ENCODE measurements around the gene FBP1. TPM values are rescaled to one million over a fixed set of nuclear protein-coding genes. Genes with fewer than 3 reads are reported as not detected.
"Not testable (repeated sequence)": the region's sequence is repeated elsewhere in the genome, so short reads cannot be mapped to it uniquely, and the experiment has no call there.

The FBP1 gene
- total and polyA plus RNA-seq, 7 experiments from 2014 or later: 0.15 to 26.1 (median 10.8) TPM

DNA sequence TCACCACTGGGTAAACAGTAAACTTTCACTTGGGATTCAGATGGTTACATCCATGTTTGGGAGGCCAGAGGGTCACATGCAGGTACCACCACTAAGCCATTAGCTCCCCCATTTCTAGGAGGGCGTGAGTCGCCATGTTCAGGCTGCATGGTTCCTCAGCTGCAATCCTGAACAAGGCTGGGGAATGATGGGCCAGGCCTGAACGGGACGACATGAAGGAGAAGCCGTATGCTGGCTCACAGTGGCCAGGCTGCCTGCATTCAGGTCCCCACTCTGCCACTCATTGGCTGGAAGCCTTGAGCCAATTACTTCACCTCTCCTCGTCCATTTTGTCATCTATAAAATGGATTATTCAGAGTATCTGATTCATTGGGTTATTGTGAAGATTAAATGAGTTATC lies 36.7 kb downstream of the FBP1 start:
- intact Hi-C loops (cut with micrococcal nuclease): loop anchor here (1.0 to 5.0 kb wide), 3 partner anchors 50 to 537 kb away; no protein-coding TSS in a partner anchor

DNA sequence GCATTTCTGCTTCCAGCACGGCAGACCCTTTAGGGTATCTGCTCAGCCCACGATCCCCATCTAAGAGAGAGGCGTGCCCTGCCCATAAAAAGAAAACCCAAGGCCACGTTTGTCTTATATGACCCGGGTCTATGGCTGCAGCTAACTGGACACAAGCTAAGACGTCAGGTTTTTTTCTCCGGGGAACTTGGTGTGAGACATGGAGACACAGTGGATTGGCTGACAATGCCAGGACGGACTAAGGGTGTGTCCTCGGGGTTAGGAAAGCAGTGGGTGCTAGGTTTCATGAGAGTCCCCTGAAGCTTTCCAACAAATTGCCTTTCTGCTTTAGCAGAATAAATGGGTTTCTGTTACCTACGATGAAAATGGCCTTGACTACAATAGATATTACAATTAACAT lies 38.6 kb downstream of the FBP1 start:
- Mint-ChIP-seq H3K9me3 (no peaks in the 10 kb centered on the region), H3K4me3 (no peak overlapping the region), H3K27ac (no peak overlapping the region), H3K27me3 (peaks cover 0 to 12% (median 0%) of the 10 kb centered on the region in 5 donors), H3K4me1 (peaks cover 3 to 7% (median 6%) of the 10 kb centered on the region in 7 donors), H3K36me3 (peaks cover 0 to 9% (median 0%) of the 10 kb centered on the region in 5 donors)
- no peak for DNase-seq
- Histone ChIP-seq H3K27me3 (ENCODE audit: control insufficient read depth in 2 of 2, insufficient read depth in 2 of 2, low read length in 2 of 2) (peaks cover 0 to 3% of the 10 kb centered on the region in 2 donors), H3K4me1 (ENCODE audit: control insufficient read depth in 2 of 2, insufficient read depth in 2 of 2, low read length in 2 of 2) (no peaks in the 10 kb centered on the region), H3K27ac (ENCODE audit: low read depth, low read length) (no peak overlapping the region), H3K36me3 (ENCODE audit: control insufficient read depth in 2 of 3, insufficient read depth in 3 of 3, low read length in 3 of 3) (peaks cover 0 to 6% (median 0%) of the 10 kb centered on the region in 3 experiments), H3K4me3 (ENCODE audit: low read length) (no peak overlapping the region), H3K9me3 (ENCODE audit: control insufficient read depth in 2 of 3, low read length in 3 of 3) (no peaks in the 10 kb centered on the region)
- ChIA-PET CTCF (interaction anchor here (0.6 kb wide), 1 partner anchor 119 kb away, joined by 3 read pairs; no protein-coding TSS in a partner anchor), POLR2A (no interaction called here)
- intact Hi-C loops (cut with micrococcal nuclease): loop anchor here in 1 of 2 donors (5.0 kb wide), 2 partner anchors 48 to 388 kb away; no protein-coding TSS in a partner anchor
- no peak for ATAC-seq

More for the DNA sequence above, 36.7 kb downstream of the FBP1 start:
- Histone ChIP-seq H3K36me3 (ENCODE audit: control insufficient read depth in 2 of 3, insufficient read depth in 3 of 3, low read length in 3 of 3) (peaks cover 0 to 6% (median 0%) of the 10 kb centered on the region in 3 experiments), H3K4me1 (ENCODE audit: control insufficient read depth in 2 of 2, insufficient read depth in 2 of 2, low read length in 2 of 2) (no peaks in the 10 kb centered on the region), H3K27ac (ENCODE audit: low read depth, low read length) (no peak overlapping the region), H3K4me3 (ENCODE audit: low read length) (no peak overlapping the region), H3K27me3 (ENCODE audit: control insufficient read depth in 2 of 2, insufficient read depth in 2 of 2, low read length in 2 of 2) (peaks cover 0 to 3% of the 10 kb centered on the region in 2 donors), H3K9me3 (ENCODE audit: control insufficient read depth in 2 of 3, low read length in 3 of 3) (no peaks in the 10 kb centered on the region)
- CTCF ChIA-PET: interaction anchor here (1.1 kb wide), 1 partner anchor 144 kb away, joined by 3 read pairs; no protein-coding TSS in a partner anchor
- peak overlapping the region in 1 of 9 donors; percentile 27 for H3K27ac Mint-ChIP-seq
- H3K27me3 Mint-ChIP-seq: peaks cover 0 to 18% (median 0%) of the 10 kb centered on the region in 5 donors
- H3K9me3 Mint-ChIP-seq: no peaks in the 10 kb centered on the region
- no peak for ATAC-seq
- POLR2A ChIA-PET: no interaction called here
- peaks cover 0 to 18% (median 3%) of the 10 kb centered on the region in 5 donors for H3K36me3 Mint-ChIP-seq
- DNase-seq: no peak
- peak overlapping the region in 1 of 10 donors; percentile 16 for H3K4me3 Mint-ChIP-seq
- peaks cover 3 to 7% (median 6%) of the 10 kb centered on the region in 7 donors for H3K4me1 Mint-ChIP-seq

DNA sequence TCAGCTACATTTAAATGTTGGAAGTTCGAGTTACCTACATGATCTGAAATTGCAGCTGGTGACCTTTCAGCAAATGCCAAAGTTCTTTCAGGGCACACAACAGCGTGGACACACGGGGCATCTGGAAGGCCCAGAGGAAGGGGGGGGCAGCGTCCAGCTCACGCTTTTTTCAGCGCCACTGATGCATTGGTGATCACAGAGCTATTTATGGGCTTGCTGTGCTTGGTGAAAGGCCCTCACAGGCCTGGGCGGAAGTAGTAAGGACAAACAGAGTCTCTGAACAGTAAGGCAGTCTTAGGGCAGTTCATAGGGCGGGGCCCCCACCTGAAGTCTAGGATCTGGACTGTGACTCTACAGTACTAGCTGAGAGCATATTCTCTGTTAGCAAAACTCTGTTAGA lies 39.1 kb downstream of the FBP1 start:
- Histone ChIP-seq H3K9me3 (ENCODE audit: control insufficient read depth in 2 of 3, low read length in 3 of 3) (no peaks in the 10 kb centered on the region), H3K27me3 (ENCODE audit: control insufficient read depth in 2 of 2, insufficient read depth in 2 of 2, low read length in 2 of 2) (peaks cover 0 to 3% of the 10 kb centered on the region in 2 donors), H3K4me3 (ENCODE audit: low read length) (no peak overlapping the region), H3K4me1 (ENCODE audit: control insufficient read depth in 2 of 2, insufficient read depth in 2 of 2, low read length in 2 of 2) (no peaks in the 10 kb centered on the region), H3K27ac (ENCODE audit: low read depth, low read length) (no peak overlapping the region), H3K36me3 (ENCODE audit: control insufficient read depth in 2 of 3, insufficient read depth in 3 of 3, low read length in 3 of 3) (peaks cover 0 to 6% (median 0%) of the 10 kb centered on the region in 3 experiments)
- Mint-ChIP-seq H3K27ac (no peak overlapping the region), H3K27me3 (peaks cover 0 to 10% (median 0%) of the 10 kb centered on the region in 5 donors), H3K36me3 (peaks cover 0 to 7% (median 0%) of the 10 kb centered on the region in 5 donors), H3K4me1 (peaks cover 3 to 7% (median 6%) of the 10 kb centered on the region in 7 donors), H3K4me3 (no peak overlapping the region), H3K9me3 (no peaks in the 10 kb centered on the region)
- ATAC-seq (no peak), DNase-seq (no peak)
- intact Hi-C loops (cut with micrococcal nuclease): loop anchor here in 1 of 2 donors (5.0 kb wide), 2 partner anchors 48 to 388 kb away; no protein-coding TSS in a partner anchor
- ChIA-PET CTCF (interaction anchor here (0.6 kb wide), 2 partner anchors 98 to 119 kb away, joined by 3 read pairs; no protein-coding TSS in a partner anchor), POLR2A (no interaction called here)

DNA sequence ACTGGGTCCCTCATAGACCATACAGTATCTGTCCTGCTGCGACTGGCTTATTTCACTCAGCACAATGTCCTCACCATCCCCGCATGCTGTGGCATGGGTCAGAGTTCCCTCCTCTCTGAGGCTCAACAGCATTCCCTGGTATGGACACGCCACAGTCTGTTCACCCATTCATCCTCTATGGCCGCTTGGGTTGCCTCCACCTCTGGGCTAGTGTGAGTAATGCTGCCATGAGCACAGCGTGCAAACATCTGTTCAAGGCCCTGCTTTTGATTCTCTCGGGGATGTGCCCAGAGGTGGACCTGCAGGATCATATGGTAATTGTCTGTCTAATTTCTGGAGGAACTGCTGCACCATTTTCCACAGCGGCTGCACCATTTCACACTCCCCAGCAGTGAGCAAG lies 40.2 kb downstream of the FBP1 start:
- no peaks in the 10 kb centered on the region for H3K9me3 Mint-ChIP-seq
- no peak overlapping the region for H3K27ac Mint-ChIP-seq
- Histone ChIP-seq H3K36me3 (ENCODE audit: control insufficient read depth in 2 of 3, insufficient read depth in 3 of 3, low read length in 3 of 3) (no peaks in the 10 kb centered on the region), H3K27me3 (ENCODE audit: control insufficient read depth in 2 of 2, insufficient read depth in 2 of 2, low read length in 2 of 2) (peaks cover 0 to 3% of the 10 kb centered on the region in 2 donors), H3K9me3 (ENCODE audit: control insufficient read depth in 2 of 3, low read length in 3 of 3) (no peaks in the 10 kb centered on the region), H3K27ac (ENCODE audit: low read depth, low read length) (no peak overlapping the region), H3K4me1 (ENCODE audit: control insufficient read depth in 2 of 2, insufficient read depth in 2 of 2, low read length in 2 of 2) (no peaks in the 10 kb centered on the region), H3K4me3 (ENCODE audit: low read length) (no peak overlapping the region)
- H3K27me3 Mint-ChIP-seq: peaks cover 0 to 8% (median 5%) of the 10 kb centered on the region in 5 donors
- intact Hi-C loops (cut with micrococcal nuclease): no loop called here
- ATAC-seq (no peak), DNase-seq (no peak)
- no peak overlapping the region for H3K4me3 Mint-ChIP-seq
- peaks cover 3 to 7% (median 6%) of the 10 kb centered on the region in 7 donors for H3K4me1 Mint-ChIP-seq
- CTCF ChIA-PET: no interaction called here
- POLR2A ChIA-PET: no interaction called here
- no peaks in the 10 kb centered on the region for H3K36me3 Mint-ChIP-seq

DNA sequence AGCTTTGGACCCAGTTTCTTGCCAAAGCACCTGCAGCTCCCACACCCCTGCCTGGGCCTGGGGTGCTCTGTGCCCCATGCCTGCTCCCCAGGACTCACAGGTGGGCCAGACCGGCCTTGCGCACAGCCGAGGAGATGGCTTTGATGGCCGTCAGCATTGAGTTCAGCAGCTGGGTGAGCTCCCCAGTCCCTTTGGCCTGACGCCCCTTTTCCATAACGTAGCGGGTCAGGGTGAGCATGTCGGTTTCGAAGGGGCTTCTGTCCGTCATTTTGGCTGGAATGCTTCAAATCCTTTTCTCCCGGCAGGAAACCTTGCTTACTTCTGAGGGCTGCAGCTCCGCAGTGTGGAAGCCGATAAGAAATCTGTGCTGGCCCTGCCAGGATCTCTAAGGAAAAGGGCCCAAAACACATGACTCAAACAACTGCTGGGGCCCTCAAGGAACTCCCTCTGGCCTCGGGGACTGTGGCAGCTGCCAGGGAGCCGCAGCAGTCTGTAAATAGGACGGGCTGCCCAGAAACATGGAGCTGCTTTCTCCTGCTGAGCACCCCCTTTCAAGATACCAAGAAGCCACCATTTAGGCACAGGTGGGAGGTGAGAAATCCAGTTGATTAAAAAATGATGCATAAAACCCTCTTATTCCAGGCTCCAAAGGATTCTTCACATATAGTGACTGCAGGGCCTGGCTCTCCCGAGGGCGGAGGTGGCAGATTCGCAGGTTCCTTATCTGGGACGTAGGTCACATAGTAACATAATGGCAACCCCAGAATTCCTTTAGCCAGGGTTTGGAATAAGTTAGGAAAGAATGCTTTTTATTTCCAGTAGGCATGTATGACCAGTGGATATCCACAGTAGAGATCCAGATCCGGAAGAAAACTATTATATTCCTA lies 45.6 kb downstream of the FBP1 start, which contains the start of gene FBP2:
FBP2 (minus strand) TSS at position 366 of the 887 bp plus-strand sequence; CDS start at position 268, 98 bp downstream.
- Histone ChIP-seq H3K36me3 (ENCODE audit: control insufficient read depth in 2 of 3, insufficient read depth in 3 of 3, low read length in 3 of 3) (no peaks in the 10 kb centered on the region), H3K27ac (ENCODE audit: low read depth, low read length) (no peak within 1 kb of the TSS), H3K4me3 (ENCODE audit: low read length) (no peak within 1 kb of the TSS), H3K4me1 (ENCODE audit: control insufficient read depth in 2 of 2, insufficient read depth in 2 of 2, low read length in 2 of 2) (no peaks in the 10 kb centered on the region), H3K27me3 (ENCODE audit: control insufficient read depth in 2 of 2, insufficient read depth in 2 of 2, low read length in 2 of 2) (no peaks in the 10 kb centered on the region), H3K9me3 (ENCODE audit: control insufficient read depth in 2 of 3, low read length in 3 of 3) (no peaks in the 10 kb centered on the region)
- peaks cover 2 to 25% (median 8%) of the 10 kb centered on the region in 5 donors for H3K27me3 Mint-ChIP-seq
- H3K36me3 Mint-ChIP-seq: no peaks in the 10 kb centered on the region
- H3K4me1 Mint-ChIP-seq: no peaks in the 10 kb centered on the region
- ATAC-seq: no peak
- no peak within 1 kb of the TSS for H3K4me3 Mint-ChIP-seq
- H3K27ac Mint-ChIP-seq: peak within 1 kb of the TSS in 1 of 9 donors; percentile 51
- no peaks in the 10 kb centered on the region for H3K9me3 Mint-ChIP-seq
- CTCF ChIA-PET: no interaction called here
- POLR2A ChIA-PET: no interaction called here
- DNase-seq: no peak
- intact Hi-C loops (cut with micrococcal nuclease): no loop called here

DNA sequence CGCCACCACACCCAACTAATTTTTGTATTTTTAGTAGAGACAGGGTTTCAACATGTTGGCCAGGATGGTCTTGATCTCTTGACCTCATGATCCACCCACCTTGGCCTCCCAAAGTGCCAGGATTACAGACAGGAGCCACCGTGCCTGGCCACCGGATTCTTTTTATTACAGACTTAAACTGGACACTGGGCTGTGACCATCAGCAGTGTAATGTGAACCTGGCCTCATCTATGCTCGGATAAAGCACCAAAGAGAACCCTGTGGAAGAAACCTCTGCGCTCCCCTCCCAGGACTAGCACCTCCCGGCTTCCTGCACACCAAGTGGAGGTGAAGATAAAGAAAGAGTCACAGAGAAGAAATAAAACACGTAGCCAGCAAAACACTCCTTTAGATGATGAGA lies 46.6 kb downstream of the FBP1 start:
- H3K9me3 Mint-ChIP-seq; ATAC-seq; H3K27ac ChIP-seq (ENCODE audit: low read depth, low read length); DNase-seq; H3K4me1 Mint-ChIP-seq; POLR2A ChIA-PET; H3K4me1 ChIP-seq (ENCODE audit: control insufficient read depth in 2 of 2, insufficient read depth in 2 of 2, low read length in 2 of 2); H3K27ac Mint-ChIP-seq; H3K4me3 Mint-ChIP-seq; CTCF ChIA-PET; H3K36me3 ChIP-seq (ENCODE audit: control insufficient read depth in 2 of 3, insufficient read depth in 3 of 3, low read length in 3 of 3); intact Hi-C loops (cut with micrococcal nuclease); H3K4me3 ChIP-seq (ENCODE audit: low read length); H3K9me3 ChIP-seq (ENCODE audit: control insufficient read depth in 2 of 3, low read length in 3 of 3); H3K27me3 ChIP-seq (ENCODE audit: control insufficient read depth in 2 of 2, insufficient read depth in 2 of 2, low read length in 2 of 2); H3K36me3 Mint-ChIP-seq: not testable (repeated sequence)
- H3K27me3 Mint-ChIP-seq: peaks cover 2 to 34% (median 10%) of the 10 kb centered on the region in 5 donors
